ENCODE results near the gene RAC3.

RAC3 gene

DNA sequence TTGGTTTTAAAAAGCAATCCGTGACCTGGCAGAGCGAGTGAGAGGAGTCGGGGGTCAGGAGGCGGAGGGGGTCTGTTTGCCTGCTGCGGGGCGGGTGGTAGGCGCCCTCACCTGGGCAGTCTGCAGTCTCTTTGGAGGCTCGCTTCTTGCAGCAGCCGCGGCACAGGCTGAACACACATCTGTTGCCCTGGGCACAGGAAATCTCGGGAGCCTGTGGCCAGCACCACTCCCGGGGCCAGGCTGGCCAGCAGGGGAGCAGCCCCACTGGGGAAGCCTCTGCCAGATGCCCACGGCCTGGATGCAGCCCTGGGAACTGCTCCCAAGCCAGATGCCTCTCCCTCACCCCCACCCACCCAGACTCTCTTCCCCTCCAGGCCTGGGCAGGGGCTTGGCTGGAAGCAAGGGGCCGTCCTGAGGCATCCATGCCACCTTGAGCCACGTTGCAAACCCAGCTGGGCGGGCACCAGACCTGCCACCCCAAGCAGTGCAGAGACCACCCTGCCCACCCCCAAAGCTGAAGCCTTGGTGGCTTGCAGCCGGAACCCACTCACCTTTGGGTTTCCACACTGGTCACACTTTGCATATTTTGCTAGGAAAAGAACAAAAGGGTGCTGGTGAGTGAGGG is 26.9 kb downstream of the RAC3 start:
- no peak for FAIRE-seq

DNA sequence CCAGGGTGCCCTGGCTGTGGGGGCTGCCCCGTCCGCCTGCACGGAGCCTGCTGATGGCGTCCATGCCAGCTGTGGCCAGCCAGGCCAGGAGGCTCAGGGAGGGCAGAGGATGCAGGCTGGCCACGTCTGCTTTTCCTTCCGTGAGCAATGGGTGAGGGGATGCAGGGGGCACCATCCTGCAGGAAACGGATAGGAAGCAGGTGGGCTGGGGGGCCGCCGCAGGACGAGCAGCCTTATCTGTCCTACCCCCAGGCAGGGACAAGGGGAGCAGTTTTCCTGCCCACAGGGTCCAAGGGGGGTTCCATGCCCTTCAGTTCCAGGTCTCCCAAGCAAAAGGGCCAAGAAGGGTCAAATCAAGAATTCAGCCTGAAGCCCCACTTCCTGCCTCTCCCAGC is 27.4 kb downstream of the RAC3 start:
- FAIRE-seq = no peak

DNA sequence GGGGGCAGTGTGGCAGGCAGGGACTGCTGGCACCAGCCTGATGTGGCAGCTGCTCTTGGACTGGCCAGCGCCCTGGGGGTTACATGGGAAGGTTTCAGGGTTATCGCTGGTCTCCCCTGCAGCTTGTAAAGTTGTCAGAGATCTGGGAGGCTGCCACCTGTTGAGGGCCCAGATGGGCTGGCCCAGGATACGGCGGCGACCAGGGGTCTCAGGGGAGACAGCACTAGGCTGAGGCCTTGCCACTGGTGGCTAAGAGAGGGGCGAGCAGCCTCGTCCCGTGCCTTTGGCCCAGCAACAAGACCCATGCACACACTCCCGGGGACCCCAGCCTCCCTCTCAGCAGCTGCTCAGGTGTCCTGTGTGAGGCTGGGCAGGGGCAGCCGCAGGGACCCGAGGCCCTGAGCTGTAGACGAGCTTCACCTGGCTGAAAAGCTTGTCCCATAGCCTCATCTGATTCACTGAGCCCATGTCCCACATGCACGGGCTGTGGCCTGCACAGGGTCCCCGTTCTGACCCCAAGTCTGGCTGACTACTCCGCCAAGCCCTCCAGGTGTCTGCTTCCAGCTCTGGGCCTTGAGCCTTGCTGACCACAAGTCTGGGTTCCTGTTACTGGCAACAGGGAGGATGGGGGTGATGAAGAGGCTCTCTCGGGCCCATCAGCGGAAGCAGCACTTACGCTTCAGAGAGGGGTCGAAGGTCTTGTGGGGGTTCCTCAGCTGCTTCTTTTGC is 28.0 kb downstream of the RAC3 start:
- FAIRE-seq = no peak

DNA sequence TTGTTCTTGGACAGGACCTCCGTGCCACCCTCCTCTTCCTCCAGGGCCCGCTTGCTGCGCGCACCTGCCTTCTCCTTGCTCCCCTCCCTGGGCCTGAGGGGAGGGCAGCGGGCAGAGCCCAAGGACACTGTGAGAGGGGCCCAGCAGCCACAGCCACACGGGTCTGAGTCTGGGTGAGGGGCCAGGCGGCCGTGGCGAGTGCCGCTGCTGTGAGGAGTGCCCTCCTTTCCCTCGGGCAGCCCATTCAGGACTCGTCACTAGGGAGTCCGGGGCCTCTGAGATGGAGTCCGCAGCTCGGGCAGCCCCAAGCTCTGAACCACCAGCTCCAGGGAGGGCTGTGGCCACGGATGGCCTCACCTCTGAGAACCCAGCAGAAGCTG is 28.5 kb downstream of the RAC3 start:
- FAIRE-seq = no peak

DNA sequence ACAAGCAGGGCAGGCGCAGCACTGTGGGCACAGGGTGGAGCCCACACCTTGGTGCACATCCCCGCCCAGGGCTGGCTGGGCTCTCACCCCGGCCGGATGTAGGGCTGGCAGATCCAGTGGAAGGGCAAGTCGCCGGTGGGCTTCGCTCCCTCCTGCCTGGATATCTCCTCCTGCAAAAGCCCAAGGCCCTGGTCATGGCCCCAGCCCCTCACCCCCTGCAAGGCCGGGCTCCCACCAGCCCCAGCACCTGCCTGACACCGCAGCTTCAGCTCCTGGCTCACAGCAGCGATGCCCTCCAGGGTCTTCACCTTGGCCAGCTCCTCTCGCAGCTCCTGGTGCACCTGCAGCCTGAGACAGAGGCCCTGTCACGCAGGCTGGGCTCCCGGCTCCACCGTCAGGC is 29.1 kb downstream of the RAC3 start:
- FAIRE-seq = no peak

DNA sequence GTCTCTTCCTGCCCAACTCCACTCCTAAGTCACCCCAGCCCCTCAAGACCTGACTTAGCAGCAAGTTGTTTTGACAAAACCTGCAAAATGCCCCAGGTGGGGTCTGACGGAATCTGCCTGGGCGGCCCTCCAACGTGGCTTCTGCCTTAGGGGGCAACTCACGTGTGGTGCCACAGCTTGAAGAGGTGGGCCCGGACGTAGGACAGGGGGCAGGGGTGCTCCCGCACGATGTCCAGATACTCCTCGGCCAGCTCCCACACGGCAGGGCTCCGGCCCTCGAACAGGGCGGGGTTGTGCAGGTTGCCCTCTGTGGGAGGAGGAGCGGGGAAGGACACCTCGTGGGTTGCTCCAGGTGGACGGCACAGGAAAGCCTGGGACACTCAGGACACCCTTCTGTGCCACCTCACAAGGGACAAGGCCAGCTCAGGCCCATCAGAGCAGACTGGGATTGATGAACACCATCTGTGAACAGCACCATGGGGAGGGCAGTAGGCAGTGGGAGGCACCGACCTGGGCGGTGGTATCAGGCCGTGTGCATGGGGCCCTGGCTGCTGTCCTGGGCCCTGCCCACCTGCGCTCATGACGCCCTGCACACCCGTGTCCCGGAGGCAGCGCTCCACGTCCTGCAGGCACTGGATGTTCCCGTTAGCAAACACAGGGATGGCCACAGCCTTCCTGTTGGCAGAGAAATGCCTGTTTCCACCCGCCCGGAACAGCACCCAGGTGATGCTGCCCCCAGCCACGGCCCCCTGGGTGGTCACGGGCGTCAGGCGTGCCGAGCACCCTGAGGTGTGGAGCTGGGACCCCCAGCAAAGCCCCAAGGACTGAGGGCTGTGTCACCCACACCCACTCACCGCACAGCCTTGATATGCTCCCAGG is 29.8 kb downstream of the RAC3 start:
- FAIRE-seq = no peak

DNA sequence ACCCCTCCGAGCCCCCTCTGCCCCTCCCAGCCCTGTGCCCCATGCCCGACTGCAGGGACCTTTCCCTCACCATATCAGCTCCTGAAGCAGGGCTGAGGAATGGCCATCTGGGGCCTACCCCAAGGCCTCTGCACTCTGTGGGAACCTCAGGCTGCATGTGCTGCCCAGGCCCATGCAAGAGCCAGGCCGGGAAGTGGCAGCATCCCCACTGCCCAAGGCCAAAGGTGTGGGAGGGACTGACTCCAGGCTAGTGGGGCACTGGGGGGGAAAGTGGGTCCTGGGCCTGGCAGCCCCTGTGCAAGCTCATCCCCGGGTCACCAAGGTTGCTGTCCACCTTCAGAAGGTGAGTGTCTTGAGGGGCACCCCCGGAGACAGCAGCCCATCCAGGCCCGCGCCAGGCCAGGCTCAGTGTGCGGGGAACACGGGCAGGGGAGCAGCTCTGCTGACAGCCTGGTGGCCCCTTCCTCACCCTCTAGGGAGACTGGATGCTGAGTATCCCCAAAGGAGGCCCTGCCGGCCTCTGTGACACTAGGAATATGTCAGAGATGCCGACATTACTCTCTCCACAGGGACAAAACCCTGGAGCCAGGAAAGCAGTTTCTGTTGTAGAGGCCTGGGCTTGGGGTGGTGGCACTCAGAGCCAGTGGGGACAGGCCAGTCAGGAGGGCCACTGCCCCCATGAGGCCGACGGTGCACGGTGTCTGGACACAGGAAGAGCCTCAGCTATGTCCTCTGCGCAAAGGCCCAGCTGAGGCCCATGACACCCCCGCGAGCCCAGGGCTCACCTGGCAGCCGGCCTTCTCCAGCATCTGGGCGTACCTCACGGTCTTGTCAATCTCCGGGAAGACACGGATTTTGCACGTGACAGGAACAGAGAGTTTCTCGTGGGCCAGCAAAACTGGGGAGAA is 30.9 kb downstream of the RAC3 start:
- no peak for FAIRE-seq

DNA sequence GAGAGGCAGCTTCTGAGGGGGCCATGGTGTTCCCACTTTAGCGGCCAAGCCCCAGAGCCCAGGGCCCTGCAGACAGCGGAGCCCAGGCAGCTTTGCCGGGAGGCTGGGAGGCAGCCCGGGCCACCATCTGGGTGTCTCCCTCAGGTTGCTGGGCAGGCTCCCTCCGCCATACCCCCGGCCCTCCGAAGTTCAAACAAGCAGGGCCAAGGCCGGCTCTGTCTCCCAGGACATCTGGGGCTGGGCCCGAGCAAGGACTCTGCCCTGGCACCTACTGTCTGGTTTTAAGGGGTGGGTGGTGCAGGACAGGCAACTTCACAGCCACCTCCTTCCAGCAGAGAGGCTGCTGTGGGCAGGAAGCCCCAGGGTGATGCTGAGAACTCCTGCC is 31.5 kb downstream of the RAC3 start:
- no peak for FAIRE-seq

DNA sequence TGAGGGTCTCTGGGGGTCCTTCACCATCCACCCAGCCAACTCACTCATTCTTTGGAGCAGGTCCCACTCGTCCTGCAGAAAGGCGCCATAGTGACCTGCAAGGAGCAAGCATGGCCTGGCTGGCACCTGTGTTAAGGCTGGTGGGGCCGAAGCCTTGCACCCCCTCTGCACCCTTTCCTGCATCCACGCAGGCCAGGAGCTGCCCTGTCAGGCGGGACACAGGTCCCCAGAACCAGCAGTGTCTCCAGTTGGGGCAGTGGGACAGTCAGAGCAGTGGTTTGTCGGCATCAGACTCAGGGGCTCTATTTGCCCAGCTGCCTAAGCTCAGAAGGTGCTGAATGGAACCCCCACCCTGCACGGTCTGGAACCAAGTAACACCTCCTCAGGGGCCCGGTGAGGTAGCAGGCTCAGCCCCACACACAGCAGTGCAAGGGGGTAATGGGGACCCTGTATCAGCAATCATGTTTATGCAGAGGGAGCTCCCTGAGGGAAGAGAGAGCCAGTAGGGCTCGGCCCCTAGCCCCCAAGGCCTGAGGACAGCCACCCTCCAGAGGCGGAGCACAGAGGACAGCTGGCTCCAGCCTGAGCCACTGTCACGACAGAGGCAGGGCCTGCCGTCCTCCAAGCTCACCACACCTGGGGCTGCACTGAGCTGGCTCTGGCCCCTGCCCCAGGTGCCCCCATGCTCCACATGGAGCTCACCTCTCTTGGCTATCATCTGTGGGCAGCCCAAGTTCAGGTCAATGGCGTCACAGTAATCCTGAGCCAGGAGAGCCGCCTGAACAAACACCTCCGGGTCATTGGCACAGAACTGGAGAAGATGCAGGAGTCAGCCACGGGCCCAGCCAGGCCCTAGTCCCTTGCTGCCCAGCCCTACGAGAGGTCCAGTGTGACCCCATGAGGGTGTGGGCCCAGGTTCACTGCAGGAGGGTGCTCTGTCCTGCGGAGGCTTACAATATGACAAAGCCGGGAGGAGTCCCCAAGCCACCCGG is 32.2 kb downstream of the RAC3 start:
- FAIRE-seq = no peak

DNA sequence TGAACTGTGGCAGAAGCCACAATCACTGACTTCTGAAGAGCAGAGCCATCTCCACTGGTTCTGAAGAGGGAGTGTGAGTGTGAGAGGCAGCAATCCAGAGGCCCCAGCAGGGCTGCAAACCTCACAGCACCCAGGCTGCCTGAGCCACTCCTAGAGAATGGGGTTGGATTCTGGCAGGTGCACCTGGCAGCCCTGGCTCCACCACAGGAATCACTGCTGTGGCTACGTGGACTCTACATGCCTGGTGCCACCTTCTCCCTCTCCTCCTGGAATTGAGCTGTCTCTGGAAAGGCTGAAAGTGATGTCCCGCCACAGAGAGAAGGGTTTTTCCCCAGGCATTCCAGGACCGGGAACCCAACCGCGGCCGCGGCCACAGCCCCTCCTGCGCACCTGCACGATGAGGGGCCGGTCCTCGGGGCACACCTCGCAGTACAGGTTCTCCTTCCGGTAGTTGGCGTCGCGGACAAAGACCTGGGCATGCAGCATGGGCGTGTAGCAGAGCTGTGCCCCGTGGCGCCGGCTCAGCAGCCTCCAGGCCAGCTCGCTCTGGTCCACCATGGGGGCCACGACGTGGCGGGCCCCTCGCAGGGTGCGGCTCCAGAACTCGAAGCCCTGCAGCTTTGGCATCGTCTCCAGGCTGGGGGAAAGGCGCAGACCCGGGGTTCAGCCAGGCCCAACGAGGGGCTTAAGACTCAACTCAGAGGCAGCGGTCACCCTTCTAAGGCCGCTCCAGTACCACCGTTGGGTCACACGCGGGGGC is 33.1 kb downstream of the RAC3 start:
- no peak for FAIRE-seq

DNA sequence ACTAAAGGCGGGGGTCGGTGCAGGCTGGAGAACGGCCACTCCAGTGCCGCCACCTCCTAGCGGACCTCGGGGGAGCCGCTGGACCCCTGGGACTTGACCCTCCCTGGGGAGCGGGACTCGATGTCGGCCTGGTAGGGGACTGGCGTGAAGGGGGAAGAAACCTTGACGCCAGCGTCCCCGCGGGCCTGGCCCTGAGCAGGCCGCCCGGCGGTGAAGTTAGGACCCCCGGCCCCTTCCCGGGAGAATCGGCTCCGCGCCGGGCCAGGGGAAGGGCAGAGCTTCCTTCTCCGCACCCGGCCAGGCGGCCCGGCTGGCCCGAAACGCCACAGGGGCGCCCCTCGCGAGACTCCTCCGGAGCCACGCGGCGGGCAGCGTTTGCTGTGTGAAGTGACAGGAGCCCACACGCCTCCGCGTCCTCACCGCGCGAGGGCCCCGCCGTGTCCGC is 33.7 kb downstream of the RAC3 start:
- FAIRE-seq = no peak

DNA sequence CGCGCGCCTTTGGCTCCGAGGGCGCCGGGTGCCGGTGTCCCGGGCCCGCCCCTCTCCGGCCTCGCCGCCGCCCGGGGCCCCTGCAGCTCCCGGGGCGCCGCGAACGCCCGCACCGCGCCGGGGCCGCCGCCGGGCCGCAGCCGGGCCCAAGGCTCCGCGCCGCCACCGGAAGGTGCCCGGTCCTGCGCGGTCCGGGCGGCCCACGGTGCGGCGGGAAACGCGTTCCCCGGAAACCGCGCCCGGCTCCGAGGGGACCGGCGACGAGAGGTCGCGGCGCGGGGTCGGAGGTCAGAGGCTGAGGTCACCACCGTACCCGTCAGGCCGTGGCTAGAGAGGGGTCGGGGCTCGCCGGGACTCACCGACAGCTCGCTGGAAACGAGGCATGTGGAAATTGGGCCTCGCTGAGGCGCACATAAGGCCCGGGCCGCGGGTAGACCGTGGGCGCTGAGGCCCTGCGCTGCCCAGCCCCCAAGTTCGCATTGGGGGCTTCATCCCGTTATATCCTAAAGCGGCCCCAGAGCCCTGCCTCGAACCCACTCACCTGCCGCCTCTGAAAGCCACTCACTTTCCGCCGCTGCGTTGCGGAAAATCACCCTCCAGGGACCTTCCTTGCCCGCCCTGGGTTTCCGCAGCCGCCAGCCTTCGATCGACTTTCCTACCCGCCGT is 34.3 kb downstream of the RAC3 start, which contains the start of gene DUS1L:
DUS1L (minus strand) TSS at position 167 of the 666 bp plus-strand sequence. CDS start 745 bp downstream, outside the sequence.
- FAIRE-seq = no peak

DNA sequence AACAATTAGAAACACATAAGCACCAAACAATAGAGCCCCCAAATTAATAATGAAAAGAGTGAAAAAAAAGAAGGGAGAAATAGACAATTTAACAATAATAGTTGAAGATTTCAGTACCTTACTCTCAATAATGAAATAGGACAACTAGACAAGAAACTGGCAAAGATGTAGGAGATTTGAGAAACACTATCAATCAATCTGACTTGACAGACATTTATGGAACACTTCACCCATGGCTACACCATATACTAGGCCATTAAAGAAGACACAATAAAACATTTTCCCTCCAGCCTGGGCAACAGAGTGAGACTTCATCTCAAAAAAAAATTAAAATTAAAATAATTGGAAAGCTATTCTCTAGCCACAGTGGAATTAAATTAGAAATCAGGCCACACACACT is 39.1 kb downstream of the RAC3 start:
- no peak for FAIRE-seq

DNA sequence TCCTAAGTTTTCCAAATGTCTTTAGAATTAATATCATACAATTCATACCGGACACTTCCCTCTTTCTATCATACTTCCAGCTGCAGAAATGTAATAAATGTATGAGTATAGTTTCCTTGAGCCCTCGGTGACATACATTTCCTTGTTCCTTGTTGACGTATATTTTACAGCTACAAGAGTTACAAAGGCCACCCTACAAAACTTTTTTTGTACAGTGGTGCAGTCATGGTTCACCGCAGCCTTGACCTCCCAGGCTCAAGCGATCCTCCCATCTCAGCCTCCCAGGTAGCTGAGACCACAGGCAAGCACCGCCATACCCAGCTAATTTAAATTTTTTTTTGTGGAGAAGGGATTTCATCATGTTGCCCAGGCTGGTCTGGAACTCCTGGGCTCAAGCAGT is 41.3 kb downstream of the RAC3 start:
- FAIRE-seq = no peak

DNA sequence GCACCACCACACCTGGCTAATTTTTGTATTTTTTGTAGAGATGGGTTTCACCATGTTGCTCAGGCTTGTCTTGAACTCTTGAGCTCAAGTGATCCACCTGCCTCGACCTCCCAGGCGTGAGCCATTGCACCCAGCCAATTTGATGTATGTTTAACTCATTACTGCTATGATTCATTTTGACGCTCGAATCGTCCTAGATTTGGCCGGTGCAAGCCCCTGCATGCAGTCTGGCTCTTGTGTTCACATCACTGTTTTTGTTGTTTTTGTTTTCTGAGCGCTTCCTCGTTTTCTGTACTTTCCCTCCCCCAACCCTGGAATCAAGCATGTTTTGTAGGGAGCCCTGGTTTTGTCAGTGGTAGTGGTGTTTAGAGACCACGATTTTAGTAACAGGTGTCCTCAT is 42.0 kb downstream of the RAC3 start:
- no peak for FAIRE-seq

DNA sequence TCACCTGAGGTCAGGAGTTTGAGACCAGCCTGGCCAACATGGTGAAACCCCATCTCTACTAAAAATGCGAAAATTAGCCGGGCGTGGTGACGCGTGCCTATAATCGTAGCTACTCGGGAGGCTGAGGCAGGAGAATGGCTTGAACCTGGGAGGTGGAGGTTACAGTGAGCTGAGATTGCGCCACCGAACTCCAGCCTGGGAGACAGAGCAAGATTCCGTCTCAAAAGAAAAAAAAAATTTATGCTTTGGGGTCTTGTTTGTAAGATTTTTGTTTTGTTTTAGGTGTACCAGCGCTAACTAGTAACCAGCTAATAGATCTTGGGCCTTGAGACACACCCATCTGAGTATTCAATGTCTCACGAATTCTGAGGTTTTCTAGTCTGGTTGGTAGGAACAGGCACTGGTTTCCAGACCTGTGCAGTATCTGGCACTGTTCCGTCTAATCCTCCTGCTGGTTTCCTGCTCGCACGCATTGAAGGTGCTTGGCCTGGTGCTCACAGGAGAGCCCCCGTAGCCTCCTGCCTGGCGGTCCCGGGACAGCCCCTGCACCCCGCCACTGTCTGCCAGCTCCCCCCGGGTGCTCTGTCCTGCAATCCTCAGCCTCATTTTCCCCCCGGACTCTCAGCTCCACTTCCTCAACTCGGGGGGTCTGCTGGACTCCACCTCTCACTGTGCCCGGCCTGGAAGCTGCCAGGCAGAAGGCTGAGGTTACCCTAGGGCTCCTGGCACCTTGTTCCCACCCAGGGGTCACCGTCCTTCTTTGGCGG is 44.7 kb downstream of the RAC3 start:
- no peak for FAIRE-seq

DNA sequence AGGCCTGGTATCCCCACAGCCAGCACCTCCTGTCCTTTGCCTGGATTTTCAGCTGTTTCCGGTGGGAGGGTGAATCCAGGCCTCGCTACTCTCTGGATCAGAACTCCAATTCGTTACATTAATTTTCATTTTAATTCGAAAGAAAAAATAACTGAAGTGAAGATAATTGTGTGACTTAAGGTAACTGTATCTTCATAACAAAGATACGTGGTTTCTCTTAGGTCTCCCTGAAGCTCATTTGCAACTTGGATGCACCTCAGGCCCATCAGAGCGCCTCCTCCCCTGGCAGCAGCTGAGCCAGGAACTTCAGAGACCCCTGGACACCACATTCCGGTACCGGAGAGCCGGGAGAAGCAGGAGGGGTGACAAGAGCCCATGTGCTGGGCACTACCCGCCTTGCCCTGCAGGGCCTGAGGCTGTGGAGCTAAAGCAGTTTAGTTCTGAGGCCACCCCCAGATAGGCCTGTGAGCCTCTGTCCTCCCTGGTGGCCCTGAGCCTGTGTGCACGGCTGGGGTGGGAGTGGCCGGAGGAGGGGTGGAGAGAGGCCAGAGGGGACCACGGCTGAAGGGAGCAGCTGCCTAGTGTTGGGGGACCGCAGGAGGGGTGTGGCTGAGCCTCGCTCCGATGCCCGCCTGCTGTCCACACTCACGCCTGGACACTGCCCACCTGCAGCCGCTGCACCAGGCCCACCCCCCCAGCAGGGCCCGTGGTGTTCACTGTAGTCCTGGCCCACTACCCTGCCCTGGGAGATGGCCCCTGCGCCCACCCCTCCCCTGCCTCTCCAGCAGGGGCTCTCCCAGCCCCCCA is 45.5 kb downstream of the RAC3 start:
- FAIRE-seq = no peak

All from endometrium (tissue), 2 donors.